ENCODE data around the gene TMEM87B. TPM values are rescaled to one million over a fixed set of nuclear protein-coding genes. Genes with fewer than 3 reads are reported as not detected.

The TMEM87B gene
- total and polyA plus RNA-seq, 7 donors = 1.7 to 6.0 (median 3.2) TPM

DNA sequence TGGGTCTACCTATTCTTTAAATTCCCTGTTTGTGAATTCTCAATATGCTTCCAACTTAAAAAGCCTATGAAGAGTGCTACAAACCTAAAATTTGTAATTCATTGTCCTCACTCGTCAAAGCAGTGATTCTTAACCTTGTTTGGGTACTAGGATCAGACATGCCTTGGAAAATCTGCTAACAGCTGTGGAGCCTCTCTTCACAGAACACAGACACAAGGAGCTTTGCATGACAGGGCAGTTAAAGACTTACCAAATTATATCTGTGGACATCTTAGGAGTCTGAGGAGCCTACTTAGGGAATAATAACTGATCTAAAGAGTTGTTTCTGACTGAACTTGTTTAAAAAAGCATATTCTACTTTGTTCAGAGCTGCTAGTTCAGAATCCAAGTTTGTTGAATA, 38.1 kb downstream of the TMEM87B start:
- ATAC-seq = no peak
- WGBS, 3 donors = 52 to 57% (median 55%) methylated on average over 1 of the region's 1 CpG
- Histone ChIP-seq H3K27ac (no peak overlapping the region), H3K9me3 (no peaks in the 10 kb centered on the region), H3K4me1 (no peaks in the 10 kb centered on the region), H3K4me3 (no peak overlapping the region), H3K27me3 (ENCODE audit: insufficient read depth in 3 of 3, low read length in 2 of 3) (no peaks in the 10 kb centered on the region), H3K36me3 (ENCODE audit: insufficient read depth in 1 of 2, low read depth in 1 of 2) (peaks cover 0 to 31% of the 10 kb centered on the region in 2 donors)
- TF ChIP-seq, protein P1, sequence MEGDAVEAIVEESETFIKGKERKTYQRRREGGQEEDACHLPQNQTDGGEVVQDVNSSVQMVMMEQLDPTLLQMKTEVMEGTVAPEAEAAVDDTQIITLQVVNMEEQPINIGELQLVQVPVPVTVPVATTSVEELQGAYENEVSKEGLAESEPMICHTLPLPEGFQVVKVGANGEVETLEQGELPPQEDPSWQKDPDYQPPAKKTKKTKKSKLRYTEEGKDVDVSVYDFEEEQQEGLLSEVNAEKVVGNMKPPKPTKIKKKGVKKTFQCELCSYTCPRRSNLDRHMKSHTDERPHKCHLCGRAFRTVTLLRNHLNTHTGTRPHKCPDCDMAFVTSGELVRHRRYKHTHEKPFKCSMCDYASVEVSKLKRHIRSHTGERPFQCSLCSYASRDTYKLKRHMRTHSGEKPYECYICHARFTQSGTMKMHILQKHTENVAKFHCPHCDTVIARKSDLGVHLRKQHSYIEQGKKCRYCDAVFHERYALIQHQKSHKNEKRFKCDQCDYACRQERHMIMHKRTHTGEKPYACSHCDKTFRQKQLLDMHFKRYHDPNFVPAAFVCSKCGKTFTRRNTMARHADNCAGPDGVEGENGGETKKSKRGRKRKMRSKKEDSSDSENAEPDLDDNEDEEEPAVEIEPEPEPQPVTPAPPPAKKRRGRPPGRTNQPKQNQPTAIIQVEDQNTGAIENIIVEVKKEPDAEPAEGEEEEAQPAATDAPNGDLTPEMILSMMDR (IDR thresholded peaks at IDR 0.05) = no peak
- no peak for DNase-seq
- intact Hi-C loops (cut with DNase I) = no loop called here

DNA sequence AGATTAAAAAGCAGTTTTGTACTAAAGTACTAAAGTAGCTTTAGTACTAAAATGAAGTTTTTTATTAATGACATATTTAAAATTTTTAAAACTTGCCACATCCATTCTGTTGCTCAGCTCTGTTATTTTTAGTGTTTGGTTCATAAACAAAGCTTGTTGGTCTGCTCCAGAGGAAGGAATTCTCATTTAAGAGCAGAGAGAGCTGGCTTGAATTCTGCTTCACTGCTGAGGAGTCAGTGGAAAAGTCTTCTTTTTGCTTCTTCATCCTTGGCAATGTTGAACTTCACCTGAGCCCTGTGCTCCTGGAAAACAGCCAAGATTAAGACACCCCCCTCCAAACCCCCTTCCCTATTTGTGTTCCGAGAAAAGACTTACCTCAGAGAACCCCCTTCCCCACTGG, 40.6 kb downstream of the TMEM87B start:
- Histone ChIP-seq H3K4me3 (no peak overlapping the region), H3K36me3 (ENCODE audit: insufficient read depth in 1 of 2, low read depth in 1 of 2) (peaks cover 0 to 27% of the 10 kb centered on the region in 2 donors), H3K27ac (no peak overlapping the region), H3K4me1 (no peaks in the 10 kb centered on the region), H3K9me3 (no peaks in the 10 kb centered on the region), H3K27me3 (ENCODE audit: insufficient read depth in 3 of 3, low read length in 2 of 3) (no peaks in the 10 kb centered on the region)
- DNase-seq (no peak), ATAC-seq (no peak)
- WGBS, 3 donors = 94 to 96% (median 95%) methylated on average over 1 of the region's 1 CpG
- TF ChIP-seq, protein P1 (IDR thresholded peaks at IDR 0.05) = no peak
- intact Hi-C loops (cut with DNase I) = no loop called here

DNA sequence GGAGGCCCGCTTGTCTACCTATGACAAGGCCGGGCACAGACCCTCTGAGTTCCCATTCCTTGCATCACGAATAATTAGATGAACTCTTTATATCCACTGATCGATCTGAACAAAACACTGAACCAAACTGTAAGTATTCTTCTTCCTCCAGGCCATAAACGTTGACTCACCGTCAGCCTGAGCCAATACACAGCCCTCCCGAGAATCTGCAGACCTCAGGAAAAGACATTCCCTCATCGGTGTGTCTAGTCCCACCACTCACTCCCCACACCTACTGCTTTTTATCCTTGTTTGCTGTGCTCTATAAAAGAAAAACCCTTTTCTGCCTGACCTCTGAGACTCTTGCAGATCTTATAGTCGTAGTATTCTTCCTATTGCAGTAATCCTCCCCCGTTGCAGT, 41.0 kb downstream of the TMEM87B start:
- peaks cover 0 to 30% of the 10 kb centered on the region in 2 donors for H3K36me3 ChIP-seq (ENCODE audit: insufficient read depth in 1 of 2, low read depth in 1 of 2)
- H3K4me1 ChIP-seq = no peaks in the 10 kb centered on the region
- DNase-seq = no peak
- intact Hi-C loops (cut with DNase I) = no loop called here
- H3K4me3 ChIP-seq = no peak overlapping the region
- H3K27me3 ChIP-seq (ENCODE audit: insufficient read depth in 3 of 3, low read length in 2 of 3) = no peaks in the 10 kb centered on the region
- H3K9me3 ChIP-seq = no peaks in the 10 kb centered on the region
- ATAC-seq = no peak
- no peak overlapping the region for H3K27ac ChIP-seq
- WGBS, 3 donors = 78 to 82% (median 82%) methylated on average over 10 of the region's 10 CpGs
- TF ChIP-seq, protein P1 (IDR thresholded peaks at IDR 0.05) = no peak

DNA sequence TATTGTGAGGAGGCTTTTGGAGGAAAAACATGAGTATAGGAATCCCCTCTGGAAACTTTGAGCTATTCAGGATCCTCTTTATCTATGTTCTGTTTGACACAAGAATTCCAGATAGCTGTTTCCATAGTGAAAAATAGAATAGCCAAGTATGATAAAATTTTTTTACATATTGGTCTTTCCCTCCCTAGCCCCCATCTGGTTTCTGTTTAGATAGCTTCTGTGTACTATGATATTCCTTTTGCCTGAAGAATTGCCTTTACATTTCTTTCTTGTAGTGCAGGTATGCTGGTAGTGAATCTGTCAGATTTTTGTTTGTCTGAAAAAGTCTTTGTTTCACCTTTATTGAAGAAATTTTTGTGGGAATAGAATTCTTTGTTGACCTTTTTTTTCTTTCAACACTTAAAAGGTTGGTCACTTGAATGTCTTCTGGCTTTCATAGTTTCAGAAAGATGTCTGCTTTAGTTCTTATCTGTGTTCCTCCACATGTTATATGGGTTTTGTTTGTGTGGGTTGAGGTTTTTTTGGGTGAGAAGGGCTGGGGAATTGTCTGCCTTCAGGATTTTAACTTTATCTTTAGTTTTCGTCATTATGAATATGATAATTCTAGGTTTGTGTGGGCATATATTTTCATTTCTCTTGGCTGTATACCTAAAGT, 53.2 kb downstream of the TMEM87B start:
- no peak overlapping the region for H3K27ac ChIP-seq
- intact Hi-C loops (cut with DNase I) = no loop called here
- peaks cover 5 to 26% of the 10 kb centered on the region in 2 donors for H3K36me3 ChIP-seq (ENCODE audit: insufficient read depth in 1 of 2, low read depth in 1 of 2)
- H3K4me1 ChIP-seq = no peaks in the 10 kb centered on the region
- no peak for ATAC-seq
- no peak overlapping the region for H3K4me3 ChIP-seq
- DNase-seq = no peak
- no peaks in the 10 kb centered on the region for H3K27me3 ChIP-seq (ENCODE audit: insufficient read depth in 3 of 3, low read length in 2 of 3)
- WGBS, 3 donors = 95 to 100% (median 97%) methylated on average over 1 of the region's 1 CpG
- peaks cover 10% of the 10 kb centered on the region for H3K9me3 ChIP-seq
- TF ChIP-seq, protein P1 (IDR thresholded peaks at IDR 0.05) = no peak

DNA sequence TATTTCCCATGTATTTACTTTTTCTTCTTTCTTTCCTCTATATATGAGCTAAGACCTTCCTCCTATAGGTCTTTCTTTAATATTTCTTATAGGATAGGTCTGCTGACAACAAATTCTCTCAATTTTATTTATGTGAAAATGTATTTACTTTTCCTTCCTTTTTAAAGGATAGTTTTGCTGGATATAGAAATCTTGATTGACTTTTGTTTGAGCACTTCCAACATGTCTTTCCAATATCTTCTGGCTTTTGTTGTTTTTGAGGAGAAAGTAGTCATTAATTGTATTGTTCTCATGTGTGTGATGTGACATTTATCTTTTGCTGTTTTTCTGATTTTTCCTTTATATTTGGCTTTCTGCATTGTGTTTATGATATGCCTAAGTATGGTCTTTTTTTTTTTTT, 54.2 kb downstream of the TMEM87B start:
- TF ChIP-seq, protein P1 (IDR thresholded peaks at IDR 0.05) = no peak
- ATAC-seq = no peak
- DNase-seq = no peak
- H3K27me3 ChIP-seq (ENCODE audit: insufficient read depth in 3 of 3, low read length in 2 of 3) = no peaks in the 10 kb centered on the region
- H3K27ac ChIP-seq = no peak overlapping the region
- intact Hi-C loops (cut with DNase I) = no loop called here
- H3K4me3 ChIP-seq = no peak overlapping the region
- peaks cover 10% of the 10 kb centered on the region for H3K9me3 ChIP-seq
- H3K4me1 ChIP-seq = no peaks in the 10 kb centered on the region
- H3K36me3 ChIP-seq (ENCODE audit: insufficient read depth in 1 of 2, low read depth in 1 of 2) = peaks cover 5 to 26% of the 10 kb centered on the region in 2 donors
